Measurements from ENCODE around the gene NEK7.
"Not testable (repeated sequence)": the region's sequence is repeated elsewhere in the genome, so short reads cannot be mapped to it uniquely, and the experiment has no call there.

Gene NEK7

GRCh38 chr1:198291036-198291435 lies 134.2 kb downstream of the NEK7 start:
- no peak for DNase-seq (ENCODE audit: low spot score)

GRCh38 chr1:198291924-198292323 lies 135.1 kb downstream of the NEK7 start:
- no peak for DNase-seq (ENCODE audit: low spot score)

GRCh38 chr1:198295225-198295624 lies 138.4 kb downstream of the NEK7 start:
- DNase-seq (ENCODE audit: low spot score) = no peak

DNA sequence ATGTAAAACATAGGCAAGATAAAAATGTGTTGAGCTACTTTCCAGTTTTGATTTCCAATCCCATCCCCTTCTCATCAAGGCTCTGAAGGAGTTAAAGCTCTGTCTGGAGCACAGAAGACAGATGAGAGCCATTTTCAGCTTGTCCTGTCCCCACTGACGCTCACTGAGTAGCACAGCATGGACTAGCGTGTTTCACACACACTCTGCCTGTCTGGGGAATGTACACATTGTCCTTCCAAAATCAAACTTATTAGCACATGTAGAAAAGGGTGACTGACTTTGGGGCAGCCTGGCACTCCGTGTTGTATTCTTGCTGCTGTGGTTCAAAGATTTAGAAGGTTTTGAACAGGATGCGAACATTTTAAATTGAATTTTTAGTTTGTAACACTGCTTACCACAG lies 139.2 kb downstream of the NEK7 start:
- no peak for DNase-seq (ENCODE audit: low spot score)

DNA sequence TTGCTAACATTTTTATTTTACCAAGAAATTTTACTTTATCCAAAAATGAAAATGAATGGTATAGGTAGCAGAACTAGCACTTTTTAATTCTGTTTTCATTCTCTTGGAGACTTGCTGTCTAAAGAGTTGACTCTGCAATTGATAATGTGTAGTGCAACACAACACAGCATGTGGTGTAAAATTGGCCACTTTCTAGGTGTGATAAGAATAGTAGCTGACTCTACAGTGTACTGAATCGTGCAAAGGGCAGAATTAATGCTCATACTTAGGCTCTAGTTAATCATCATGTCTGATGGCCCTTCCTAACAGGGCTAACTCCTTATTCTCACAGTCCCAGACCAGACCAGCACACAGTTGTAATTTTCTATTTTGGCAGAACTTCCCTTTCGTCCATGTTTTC lies 140.5 kb downstream of the NEK7 start:
- no peak for DNase-seq (ENCODE audit: low spot score)

- DNase-seq (ENCODE audit: low spot score) = no peak
These were observed 141.8 kb downstream of the NEK7 start for GRCh38 chr1:198298640-198299039.

DNA sequence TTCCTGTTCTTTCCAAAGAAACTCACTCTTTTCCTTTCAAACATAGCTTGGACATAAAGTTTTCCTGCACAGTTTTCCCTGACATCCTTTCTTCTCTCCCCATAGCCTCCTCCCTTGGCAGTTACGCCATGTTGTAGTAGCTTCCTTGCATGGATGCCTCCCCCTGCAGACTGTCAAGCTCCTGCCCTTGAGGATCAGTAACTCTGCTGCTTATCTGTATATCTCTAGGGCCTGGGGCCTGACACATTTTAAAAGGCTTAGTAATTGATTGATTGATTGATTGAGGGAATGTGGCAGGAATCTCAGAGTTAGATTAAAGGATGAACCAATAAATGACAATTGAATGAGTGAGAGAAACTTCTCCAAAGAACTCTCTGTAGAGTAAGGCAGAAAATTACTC lies 143.7 kb downstream of the NEK7 start:
- no peak for DNase-seq (ENCODE audit: low spot score)

DNA sequence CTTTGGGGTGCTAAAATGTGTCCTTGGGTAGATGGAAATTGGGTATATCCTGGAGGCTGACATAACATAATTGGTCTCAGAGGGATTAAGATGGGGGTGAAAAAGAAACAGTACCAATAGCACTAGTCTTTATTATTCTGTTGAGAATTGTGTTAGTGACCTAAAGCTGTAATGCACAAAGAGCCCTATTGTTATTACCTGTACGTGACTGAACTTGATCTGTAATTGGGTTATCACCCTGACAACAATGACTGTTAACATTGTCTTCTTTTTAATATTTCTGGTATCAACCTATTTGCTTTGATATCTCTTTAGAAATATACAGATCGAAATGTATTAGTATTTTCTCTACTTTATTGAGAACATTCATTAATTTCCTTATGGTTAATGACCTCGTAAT lies 147.6 kb downstream of the NEK7 start:
- no peak for DNase-seq (ENCODE audit: low spot score)

DNA sequence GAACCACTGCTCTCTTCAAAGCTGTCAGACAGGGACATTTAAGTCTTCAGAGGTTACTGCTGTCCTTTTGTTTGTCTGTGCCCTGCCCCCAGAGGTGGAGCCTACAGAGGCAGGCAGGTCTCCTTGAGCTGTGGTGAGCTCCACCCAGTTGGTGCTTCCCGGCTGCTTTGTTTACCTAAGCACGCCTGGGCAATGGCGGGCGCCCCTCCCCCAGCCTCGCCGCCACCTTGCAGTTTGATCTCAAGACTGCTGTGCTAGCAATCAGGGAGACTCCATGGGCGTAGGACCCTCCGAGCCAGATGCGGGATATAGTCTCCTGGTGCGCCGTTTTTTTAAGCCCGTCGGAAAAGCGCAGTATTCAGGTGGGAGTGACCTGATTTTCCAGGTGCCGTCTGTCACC lies 158.0 kb downstream of the NEK7 start:
- not testable (repeated sequence) for DNase-seq (ENCODE audit: low spot score)

- DNase-seq (ENCODE audit: low spot score) = not testable (repeated sequence)
These were observed 158.5 kb downstream of the NEK7 start for GRCh38 chr1:198315331-198315730.

GRCh38 chr1:198316546-198317100 lies 159.8 kb downstream of the NEK7 start:
- DNase-seq (ENCODE audit: low spot score) = no peak

- no peak for DNase-seq (ENCODE audit: low spot score)
These were observed 161.3 kb downstream of the NEK7 start for GRCh38 chr1:198318085-198318484.

DNA sequence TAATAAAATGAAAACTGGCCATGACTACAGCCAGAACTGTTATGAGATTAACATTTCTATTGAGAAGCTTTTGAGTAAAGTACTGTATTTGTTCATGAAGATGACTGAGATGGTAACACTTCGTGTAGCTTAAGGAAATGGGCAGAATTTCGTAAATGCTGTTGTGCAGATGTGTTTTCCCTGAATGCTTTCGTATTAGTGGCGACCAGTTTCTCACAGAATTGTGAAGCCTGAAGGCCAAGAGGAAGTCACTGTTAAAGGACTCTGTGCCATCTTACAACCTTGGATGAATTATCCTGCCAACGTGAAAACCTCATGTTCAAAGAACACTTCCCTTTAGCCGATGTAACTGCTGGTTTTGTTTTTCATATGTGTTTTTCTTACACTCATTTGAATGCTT lies 164.0 kb downstream of the NEK7 start:
- no peak for DNase-seq (ENCODE audit: low spot score)

GRCh38 chr1:198326232-198326631 lies 169.4 kb downstream of the NEK7 start:
- no peak for DNase-seq (ENCODE audit: low spot score)

DNA sequence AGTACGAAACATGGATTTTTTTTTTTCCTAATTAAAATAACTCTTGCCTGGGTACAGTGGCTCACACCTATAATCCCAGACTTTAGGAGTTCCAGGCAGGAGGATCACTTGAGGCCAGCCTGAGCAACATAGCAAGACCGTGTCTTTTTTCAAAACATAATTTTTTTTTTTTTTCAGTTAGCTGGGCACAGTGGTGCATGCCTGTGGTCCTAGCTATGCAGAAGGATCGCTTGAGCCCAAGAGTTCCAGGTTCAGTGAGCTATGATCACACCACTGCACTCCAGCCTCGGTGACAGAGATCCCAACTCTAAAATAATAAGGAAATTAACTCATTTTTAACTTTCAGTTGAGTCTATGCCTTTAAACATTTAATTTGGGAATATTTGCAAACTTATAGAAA lies 170.1 kb downstream of the NEK7 start:
- no peak for DNase-seq (ENCODE audit: low spot score)

GRCh38 chr1:198328458-198329032 lies 171.7 kb downstream of the NEK7 start:
- no peak for DNase-seq (ENCODE audit: low spot score)

GRCh38 chr1:198330982-198331615 lies 174.3 kb downstream of the NEK7 start:
- DNase-seq (ENCODE audit: low spot score) = no peak

- no peak for DNase-seq (ENCODE audit: low spot score)
These were observed 176.9 kb downstream of the NEK7 start for GRCh38 chr1:198333744-198334143.

GRCh38 chr1:198335663-198336062 lies 178.9 kb downstream of the NEK7 start:
- DNase-seq (ENCODE audit: low spot score) = no peak

GRCh38 chr1:198337886-198338285 lies 181.1 kb downstream of the NEK7 start:
- DNase-seq (ENCODE audit: low spot score) = no peak

- no peak for DNase-seq (ENCODE audit: low spot score)
These were observed 183.3 kb downstream of the NEK7 start for GRCh38 chr1:198340139-198340538.

DNA sequence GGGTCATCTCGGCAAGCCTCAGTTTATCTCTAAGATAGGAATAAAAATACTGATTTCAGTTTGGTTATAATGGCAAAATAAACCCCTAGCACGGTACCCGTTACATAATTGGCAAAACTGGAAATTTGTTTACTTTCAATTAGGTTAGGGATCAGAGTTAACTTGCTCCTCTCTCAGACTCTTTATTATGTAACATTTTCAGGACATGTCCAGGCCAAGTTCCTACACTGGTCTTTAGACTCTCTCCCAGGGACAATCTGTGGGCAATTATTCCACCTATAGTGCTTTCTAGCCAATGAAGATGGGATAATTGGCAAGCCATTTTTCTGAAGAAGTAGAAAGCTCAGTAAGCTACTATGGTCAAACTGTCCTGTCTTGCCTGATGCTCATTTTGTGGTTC lies 189.4 kb downstream of the NEK7 start:
- DNase-seq (ENCODE audit: low spot score) = no peak

GRCh38 chr1:198350456-198350855 lies 193.7 kb downstream of the NEK7 start:
- no peak for DNase-seq (ENCODE audit: low spot score)
